ENCODE data around the gene WDR37. TPM values are rescaled to one million over a fixed set of nuclear protein-coding genes. Genes with fewer than 3 reads are reported as not detected.

Gene WDR37
- total RNA-seq, 1 experiment from 2014 or later = 20.6 TPM

DNA sequence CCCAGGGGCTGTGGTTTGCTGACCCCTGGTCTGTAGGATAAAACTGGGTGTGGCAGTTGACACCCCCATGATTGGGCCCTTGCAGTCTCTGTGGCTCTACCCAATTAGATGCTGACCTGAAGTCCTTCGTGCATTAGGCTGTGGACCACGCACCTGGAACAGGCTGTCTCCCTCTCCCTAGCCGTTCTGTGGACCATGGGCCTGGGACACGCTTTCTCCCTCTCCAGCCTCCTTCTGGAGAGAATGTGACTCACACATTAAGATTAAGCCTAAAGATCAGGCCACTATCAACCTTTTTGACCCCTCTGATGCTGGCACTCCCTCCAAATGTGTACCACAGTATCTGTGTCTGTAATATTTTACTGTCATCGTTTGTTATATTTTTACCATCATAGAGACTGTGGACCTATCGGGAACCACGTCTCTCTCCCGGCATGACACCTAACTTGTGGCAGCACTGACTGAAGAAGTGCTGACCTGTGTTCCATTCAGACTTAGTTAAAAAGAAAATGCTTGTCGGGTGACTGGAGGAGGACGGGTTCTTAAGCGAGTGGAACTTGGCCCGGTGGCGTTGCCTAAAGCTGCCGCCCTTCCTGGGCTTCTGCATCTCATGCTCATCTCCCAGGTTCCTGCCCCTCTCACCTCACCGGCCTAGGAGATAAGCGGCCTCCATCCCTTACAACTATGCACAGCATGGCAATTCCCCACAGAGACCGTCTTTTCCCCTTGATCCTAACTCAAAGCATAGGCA lies 92.8 kb downstream of the WDR37 start:
- Mint-ChIP-seq H3K4me3 (ENCODE audit: unreplicated experiment) (no peak overlapping the region), H3K27ac (ENCODE audit: unreplicated experiment) (no peak overlapping the region), H3K4me1 (ENCODE audit: low read depth, unreplicated experiment) (no peaks in the 10 kb centered on the region), H3K36me3 (ENCODE audit: insufficient read depth, unreplicated experiment) (no peaks in the 10 kb centered on the region), H3K27me3 (ENCODE audit: insufficient read depth, unreplicated experiment) (peaks cover 6% of the 10 kb centered on the region), H3K9me3 (ENCODE audit: unreplicated experiment) (peaks cover 29% of the 10 kb centered on the region)
- Histone ChIP-seq H3K4me1 (no peaks in the 10 kb centered on the region), H3K36me3 (ENCODE audit: control insufficient read depth, insufficient read depth, low read length) (no peaks in the 10 kb centered on the region), H3K27me3 (replicated peaks; ENCODE audit: control insufficient read depth, insufficient read depth, low read length) (no peaks in the 10 kb centered on the region), H3K4me3 (ENCODE audit: low read depth, low read length) (no peak overlapping the region), H3K9me3 (peaks cover 21% of the 10 kb centered on the region)
- no peak for DNase-seq
- TF ChIP-seq, protein P1, sequence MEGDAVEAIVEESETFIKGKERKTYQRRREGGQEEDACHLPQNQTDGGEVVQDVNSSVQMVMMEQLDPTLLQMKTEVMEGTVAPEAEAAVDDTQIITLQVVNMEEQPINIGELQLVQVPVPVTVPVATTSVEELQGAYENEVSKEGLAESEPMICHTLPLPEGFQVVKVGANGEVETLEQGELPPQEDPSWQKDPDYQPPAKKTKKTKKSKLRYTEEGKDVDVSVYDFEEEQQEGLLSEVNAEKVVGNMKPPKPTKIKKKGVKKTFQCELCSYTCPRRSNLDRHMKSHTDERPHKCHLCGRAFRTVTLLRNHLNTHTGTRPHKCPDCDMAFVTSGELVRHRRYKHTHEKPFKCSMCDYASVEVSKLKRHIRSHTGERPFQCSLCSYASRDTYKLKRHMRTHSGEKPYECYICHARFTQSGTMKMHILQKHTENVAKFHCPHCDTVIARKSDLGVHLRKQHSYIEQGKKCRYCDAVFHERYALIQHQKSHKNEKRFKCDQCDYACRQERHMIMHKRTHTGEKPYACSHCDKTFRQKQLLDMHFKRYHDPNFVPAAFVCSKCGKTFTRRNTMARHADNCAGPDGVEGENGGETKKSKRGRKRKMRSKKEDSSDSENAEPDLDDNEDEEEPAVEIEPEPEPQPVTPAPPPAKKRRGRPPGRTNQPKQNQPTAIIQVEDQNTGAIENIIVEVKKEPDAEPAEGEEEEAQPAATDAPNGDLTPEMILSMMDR (IDR thresholded peaks at IDR 0.05; ENCODE audit: insufficient read depth in 1 of 2, low read depth in 1 of 2, low read length in 1 of 2, severe bottlenecking in 1 of 2, unreplicated experiment in 1 of 2) = no peak
- BruUV-seq (replicated peaks) = no TSS peak
- ChIA-PET CTCF (no interaction called here), POLR2A (no interaction called here)
- intact Hi-C loops (cut with micrococcal nuclease; ENCODE audit: unreplicated experiment) = no loop called here

DNA sequence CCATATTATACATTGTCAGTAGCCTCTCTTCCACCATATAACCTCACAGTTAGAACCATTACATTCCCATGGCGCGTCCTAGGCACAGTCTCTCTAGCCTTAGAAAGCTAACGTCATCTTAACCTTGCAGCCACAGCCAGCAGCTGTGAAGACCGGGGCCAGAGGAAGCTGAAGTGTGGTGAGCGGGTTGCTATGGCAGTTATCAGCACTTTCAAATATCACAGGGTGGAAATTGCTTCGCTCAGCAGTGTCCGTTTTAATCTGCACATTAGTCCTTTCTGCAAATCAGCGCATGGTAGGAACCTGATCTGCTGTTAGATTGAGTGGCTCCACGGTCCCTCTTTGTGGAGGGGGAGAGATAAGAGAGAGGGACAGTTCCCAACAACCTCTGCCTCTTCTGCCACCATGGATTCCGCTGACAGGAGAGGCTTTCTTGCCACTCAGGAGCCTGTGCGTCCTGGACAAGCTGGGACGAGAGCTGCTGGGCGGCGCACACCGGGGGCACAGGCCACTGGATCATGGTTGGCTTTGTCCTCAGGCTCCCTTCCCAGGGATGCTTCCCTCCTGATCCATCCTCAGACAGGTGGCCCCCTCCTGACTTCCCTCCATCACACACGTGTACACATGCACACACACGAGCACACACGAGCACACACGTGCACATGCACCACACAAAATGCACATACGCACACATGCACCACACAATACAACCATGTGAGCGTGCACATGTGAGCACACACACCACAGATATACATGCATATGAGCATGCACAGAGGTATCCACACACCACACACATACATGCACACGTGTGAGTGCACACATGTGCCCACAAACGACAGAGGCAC lies 93.8 kb downstream of the WDR37 start:
- Histone ChIP-seq H3K36me3 (ENCODE audit: control insufficient read depth, insufficient read depth, low read length) (no peaks in the 10 kb centered on the region), H3K4me1 (no peaks in the 10 kb centered on the region), H3K4me3 (ENCODE audit: low read depth, low read length) (no peak overlapping the region), H3K27me3 (replicated peaks; ENCODE audit: control insufficient read depth, insufficient read depth, low read length) (no peaks in the 10 kb centered on the region), H3K9me3 (peaks cover 17% of the 10 kb centered on the region)
- H3K27me3 Mint-ChIP-seq (ENCODE audit: insufficient read depth, unreplicated experiment) = no peaks in the 10 kb centered on the region
- H3K36me3 Mint-ChIP-seq (ENCODE audit: insufficient read depth, unreplicated experiment) = no peaks in the 10 kb centered on the region
- TF ChIP-seq, protein P1 (IDR thresholded peaks at IDR 0.05; ENCODE audit: insufficient read depth in 1 of 2, low read depth in 1 of 2, low read length in 1 of 2, severe bottlenecking in 1 of 2, unreplicated experiment in 1 of 2) = no peak
- no peak for DNase-seq
- H3K4me3 Mint-ChIP-seq (ENCODE audit: unreplicated experiment) = no peak overlapping the region
- CTCF ChIA-PET = no interaction called here
- POLR2A ChIA-PET = no interaction called here
- H3K4me1 Mint-ChIP-seq (ENCODE audit: low read depth, unreplicated experiment) = no peaks in the 10 kb centered on the region
- no peak overlapping the region for H3K27ac Mint-ChIP-seq (ENCODE audit: unreplicated experiment)
- intact Hi-C loops (cut with micrococcal nuclease; ENCODE audit: unreplicated experiment) = no loop called here
- peaks cover 19% of the 10 kb centered on the region for H3K9me3 Mint-ChIP-seq (ENCODE audit: unreplicated experiment)
- BruUV-seq (replicated peaks) = no TSS peak

DNA sequence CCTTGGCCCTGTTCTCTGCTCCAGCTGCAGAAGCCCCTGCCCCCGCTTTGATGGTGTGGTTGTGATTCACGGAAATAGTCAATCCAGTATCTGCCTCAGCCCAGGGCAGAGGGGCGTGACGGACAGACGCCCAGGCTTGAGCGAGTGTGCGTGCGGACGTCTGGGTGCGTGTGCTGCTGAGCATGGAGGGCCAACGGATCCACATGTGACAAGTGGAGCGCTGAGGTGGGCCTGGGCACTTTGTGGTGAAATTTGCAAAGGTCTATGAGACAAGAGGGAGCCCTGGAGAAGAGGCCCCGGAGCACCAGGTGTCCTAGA lies 94.4 kb downstream of the WDR37 start:
- Mint-ChIP-seq H3K9me3 (ENCODE audit: unreplicated experiment) (peaks cover 17% of the 10 kb centered on the region), H3K4me1 (ENCODE audit: low read depth, unreplicated experiment) (no peaks in the 10 kb centered on the region), H3K4me3 (ENCODE audit: unreplicated experiment) (no peak overlapping the region), H3K36me3 (ENCODE audit: insufficient read depth, unreplicated experiment) (no peaks in the 10 kb centered on the region), H3K27me3 (ENCODE audit: insufficient read depth, unreplicated experiment) (no peaks in the 10 kb centered on the region), H3K27ac (ENCODE audit: unreplicated experiment) (no peak overlapping the region)
- CTCF ChIA-PET = no interaction called here
- no peaks in the 10 kb centered on the region for H3K4me1 ChIP-seq
- TF ChIP-seq, protein P1 (IDR thresholded peaks at IDR 0.05; ENCODE audit: insufficient read depth in 1 of 2, low read depth in 1 of 2, low read length in 1 of 2, severe bottlenecking in 1 of 2, unreplicated experiment in 1 of 2) = no peak
- H3K27me3 ChIP-seq (replicated peaks; ENCODE audit: control insufficient read depth, insufficient read depth, low read length) = no peaks in the 10 kb centered on the region
- no peak for DNase-seq
- H3K36me3 ChIP-seq (ENCODE audit: control insufficient read depth, insufficient read depth, low read length) = no peaks in the 10 kb centered on the region
- BruUV-seq (replicated peaks) = no TSS peak
- POLR2A ChIA-PET = no interaction called here
- H3K9me3 ChIP-seq = peaks cover 13% of the 10 kb centered on the region
- intact Hi-C loops (cut with micrococcal nuclease; ENCODE audit: unreplicated experiment) = no loop called here
- no peak overlapping the region for H3K4me3 ChIP-seq (ENCODE audit: low read depth, low read length)
